GDM1 (cell line): Measurements from ENCODE around the gene CELF2.
"Not testable (repeated sequence)": the region's sequence is repeated elsewhere in the genome, so short reads cannot be mapped to it uniquely, and the experiment has no call there.

Experiments used
- DNase-seq: peaks from one replicate; lab custom pipeline; 2025; lab: John Stamatoyannopoulos, UW

Gene CELF2

GRCh38 chr10:11170993-11171851 lies 153.6 kb downstream of the CELF2 start:
- peak; percentile 49 for DNase-seq

- DNase-seq, result no peak
Observed at GRCh38 chr10:11173042-11173441, 155.4 kb downstream of the CELF2 start.

GRCh38 chr10:11175823-11176243 lies 158.2 kb downstream of the CELF2 start:
- DNase-seq, result no peak

- DNase-seq, result peak; percentile 37
Observed at GRCh38 chr10:11176746-11177145, 159.1 kb downstream of the CELF2 start.

- no peak for DNase-seq
Observed at GRCh38 chr10:11177381-11177780, 159.7 kb downstream of the CELF2 start.

GRCh38 chr10:11177926-11178471 lies 160.3 kb downstream of the CELF2 start:
- no peak for DNase-seq

- DNase-seq, result peak; percentile 94
Observed at GRCh38 chr10:11178606-11179515, 161.2 kb downstream of the CELF2 start.

- no peak for DNase-seq
Observed at GRCh38 chr10:11179516-11180105, 161.9 kb downstream of the CELF2 start.

- peak; percentile 43 for DNase-seq
Observed at GRCh38 chr10:11180228-11180627, 162.6 kb downstream of the CELF2 start.

GRCh38 chr10:11181978-11182377 lies 164.3 kb downstream of the CELF2 start:
- DNase-seq, result no peak

- no peak for DNase-seq
Observed at GRCh38 chr10:11183015-11183414, 165.3 kb downstream of the CELF2 start.

- DNase-seq, result no peak
Observed at GRCh38 chr10:11184093-11184492, 166.4 kb downstream of the CELF2 start.

- not testable (repeated sequence) for DNase-seq
Observed at GRCh38 chr10:11185128-11185665, 167.5 kb downstream of the CELF2 start.

GRCh38 chr10:11186374-11186773 lies 168.7 kb downstream of the CELF2 start:
- DNase-seq, result no peak

GRCh38 chr10:11189582-11190376 lies 172.1 kb downstream of the CELF2 start:
- no peak for DNase-seq

GRCh38 chr10:11191190-11191589 lies 173.5 kb downstream of the CELF2 start:
- no peak for DNase-seq

- DNase-seq, result no peak
Observed at GRCh38 chr10:11191678-11192077, 174.0 kb downstream of the CELF2 start.

- no peak for DNase-seq
Observed at GRCh38 chr10:11192304-11193000, 174.8 kb downstream of the CELF2 start.

GRCh38 chr10:11193001-11193551 lies 175.4 kb downstream of the CELF2 start:
- no peak for DNase-seq
